GM18868 (cell line): ENCODE measurements around the gene NUCB2.

Experiments
- ATAC-seq: cut with Tn5 transposase; IDR thresholded peaks from one replicate; pipeline ENCODE4 v1.9.1; 2021; ENCODE audit warnings: mild to moderate bottlenecking, moderate library complexity; ENCODE audit not compliant: unreplicated experiment

NUCB2 gene

GRCh38 chr11:17378655-17379054 lies 102.1 kb downstream of the NUCB2 start:
- no peak for ATAC-seq

GRCh38 chr11:17379383-17380180 lies 103.0 kb downstream of the NUCB2 start:
- ATAC-seq, result no peak

- no peak for ATAC-seq
Measured at GRCh38 chr11:17381156-17381555, 104.6 kb downstream of the NUCB2 start.
